ENCODE data around the gene C20orf144.

GRCh38 chr20:33687370-33687915 is 25.3 kb downstream of the C20orf144 start:
- TF ChIP-seq EZH2 (IDR thresholded peaks at IDR 0.05; ENCODE audit: borderline replicate concordance, low read length), result no peak
- TF ChIP-seq CTCF (conservative IDR thresholded peaks at IDR 0.05 in 1 of 2, IDR thresholded peaks at IDR 0.05 in 1 of 2; ENCODE audit: extremely low read depth in 1 of 2, insufficient read depth in 1 of 2, low read depth in 1 of 2, low read length in 2 of 2), result no peak

Data from mammary epithelial cell (primary cell).